ENCODE measurements around the gene RAP1GAP. TPM values are rescaled to one million over a fixed set of nuclear protein-coding genes. Genes with fewer than 3 reads are reported as not detected.

The RAP1GAP gene
- total and polyA plus RNA-seq, 4 donors: 17.1 to 103 (median 66.7) TPM

GRCh38 chr1:21670059-21670881, 1.1 kb upstream of the RAP1GAP start:
- H3K27ac ChIP-seq (ENCODE audit: low read depth, low read length): no peak overlapping the region
- peaks cover 24% of the 10 kb centered on the region for H3K27me3 ChIP-seq (ENCODE audit: control insufficient read depth, insufficient read depth, low read length)
- peaks cover 7% of the 10 kb centered on the region for H3K36me3 ChIP-seq (ENCODE audit: control insufficient read depth, insufficient read depth, low read length)
- H3K4me3 ChIP-seq (ENCODE audit: low read depth, low read length): no peak overlapping the region
- peaks cover 75% of the 10 kb centered on the region for H3K4me1 ChIP-seq (ENCODE audit: control insufficient read depth, insufficient read depth, low read length)
- no peak for DNase-seq (ENCODE audit: low read depth in 4 of 6, low spot score in 6 of 6)
- 62% methylated on average over 10 of the region's 16 CpGs for WGBS (ENCODE audit: insufficient coverage)
- H3K9me3 ChIP-seq (ENCODE audit: control insufficient read depth, insufficient read depth, low read length): no peaks in the 10 kb centered on the region

GRCh38 chr1:21668951-21669257, 253 bp downstream of the RAP1GAP start:
- H3K9me3 ChIP-seq (ENCODE audit: control insufficient read depth, insufficient read depth, low read length): no peaks in the 10 kb centered on the region
- DNase-seq (ENCODE audit: low read depth in 4 of 6, low spot score in 6 of 6): no peak
- peaks cover 24% of the 10 kb centered on the region for H3K27me3 ChIP-seq (ENCODE audit: control insufficient read depth, insufficient read depth, low read length)
- peaks cover 11% of the 10 kb centered on the region for H3K36me3 ChIP-seq (ENCODE audit: control insufficient read depth, insufficient read depth, low read length)
- WGBS (ENCODE audit: insufficient coverage): 0% methylated on average over 24 of the region's 25 CpGs
- H3K27ac ChIP-seq (ENCODE audit: low read depth, low read length): no peak overlapping the region
- H3K4me1 ChIP-seq (ENCODE audit: control insufficient read depth, insufficient read depth, low read length): peaks cover 78% of the 10 kb centered on the region
- peak overlapping the region; percentile 50 for H3K4me3 ChIP-seq (ENCODE audit: low read depth, low read length)

DNA sequence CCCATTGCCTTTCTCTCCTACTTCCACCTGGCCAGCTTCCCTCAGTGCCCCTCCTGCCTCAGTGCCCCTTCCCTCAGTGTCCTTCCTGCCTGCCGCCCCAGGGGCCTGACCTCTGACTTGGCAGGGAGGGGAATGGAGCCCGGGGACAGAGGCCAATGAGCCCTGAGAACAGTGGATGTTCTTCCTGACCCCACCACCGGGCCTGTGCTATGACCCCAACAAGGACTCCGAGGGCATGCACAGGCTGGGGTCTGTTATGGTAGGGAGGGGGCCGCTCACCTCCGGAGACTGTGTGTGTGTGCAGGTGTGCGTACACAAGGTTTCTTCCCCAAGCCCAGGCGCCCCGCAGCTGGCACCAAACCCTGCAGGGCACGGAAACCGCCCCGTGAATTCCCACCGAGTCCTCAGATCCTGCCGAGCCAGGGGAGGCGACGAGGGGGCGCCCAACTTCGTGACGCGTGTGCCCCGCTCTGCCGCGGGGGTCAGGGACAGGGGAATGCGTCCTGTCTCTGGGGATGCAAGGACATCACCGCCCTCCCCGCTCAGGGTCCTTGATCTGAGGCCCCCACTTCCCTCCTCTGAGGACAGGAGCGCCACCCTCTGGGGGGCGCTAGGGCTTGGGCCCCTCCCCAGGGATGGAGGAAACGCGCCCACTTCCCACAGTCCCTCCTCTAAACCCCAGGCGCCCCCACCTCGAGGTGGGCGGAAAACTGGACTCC, 766 bp downstream of the RAP1GAP start:
- whole genome bisulfite sequencing (ENCODE audit: insufficient coverage): 5% methylated on average over 29 of the region's 33 CpGs

DNA sequence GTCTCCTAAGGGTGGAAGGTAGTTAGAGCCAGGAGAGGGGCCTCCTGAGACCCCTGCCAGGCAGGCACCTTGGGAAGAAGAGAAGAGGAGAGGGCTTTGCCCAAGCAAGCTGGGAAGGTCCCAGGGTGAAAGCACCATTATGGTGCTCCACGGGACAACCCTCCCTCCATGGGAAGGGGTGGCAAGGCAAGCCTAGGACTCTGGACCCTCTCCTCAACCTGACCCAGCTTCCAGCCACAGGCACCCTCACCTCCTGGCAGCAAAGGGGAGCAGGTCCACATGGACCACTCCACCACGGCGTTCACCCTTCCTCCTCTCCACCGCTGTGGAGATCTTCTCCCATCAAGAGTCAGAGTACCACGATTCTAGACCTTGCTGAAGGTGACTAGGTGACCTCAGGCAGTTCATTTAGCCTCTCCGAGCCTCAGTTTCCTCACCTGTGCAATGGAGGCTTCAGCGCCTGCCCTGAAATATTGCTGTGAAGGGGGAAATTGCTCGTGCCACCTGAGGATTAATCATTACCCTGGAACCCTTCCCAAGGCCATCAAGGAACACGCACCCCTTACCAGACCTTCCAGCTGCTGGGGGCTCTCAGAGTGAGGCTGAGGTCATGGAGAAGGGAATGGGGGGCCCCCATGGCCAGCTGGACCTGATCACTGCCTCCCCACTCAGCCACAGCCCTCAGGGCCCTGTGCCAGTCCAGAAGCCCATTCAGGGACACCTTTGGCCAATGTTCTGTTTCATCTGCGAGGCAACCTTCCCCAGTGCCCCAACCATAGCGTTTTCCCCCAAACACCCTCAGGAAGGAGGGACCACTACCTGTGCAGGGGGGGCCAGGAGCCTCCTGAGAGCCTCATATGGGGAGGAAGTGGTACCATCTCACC, 1.6 kb downstream of the RAP1GAP start:
- no peaks in the 10 kb centered on the region for H3K9me3 ChIP-seq (ENCODE audit: control insufficient read depth, insufficient read depth, low read length)
- WGBS (ENCODE audit: insufficient coverage): 93% methylated on average over 2 of the region's 11 CpGs
- DNase-seq (ENCODE audit: low read depth in 4 of 6, low spot score in 6 of 6): no peak
- no peak overlapping the region for H3K27ac ChIP-seq (ENCODE audit: low read depth, low read length)
- peaks cover 20% of the 10 kb centered on the region for H3K36me3 ChIP-seq (ENCODE audit: control insufficient read depth, insufficient read depth, low read length)
- peaks cover 24% of the 10 kb centered on the region for H3K27me3 ChIP-seq (ENCODE audit: control insufficient read depth, insufficient read depth, low read length)
- H3K4me1 ChIP-seq (ENCODE audit: control insufficient read depth, insufficient read depth, low read length): peaks cover 79% of the 10 kb centered on the region
- H3K4me3 ChIP-seq (ENCODE audit: low read depth, low read length): peak overlapping the region; percentile 50

More for the DNA sequence above, 766 bp downstream of the RAP1GAP start:
- Histone ChIP-seq H3K36me3 (ENCODE audit: control insufficient read depth, insufficient read depth, low read length) (peaks cover 16% of the 10 kb centered on the region), H3K4me3 (ENCODE audit: low read depth, low read length) (peak overlapping the region; percentile 50), H3K27me3 (ENCODE audit: control insufficient read depth, insufficient read depth, low read length) (peaks cover 24% of the 10 kb centered on the region), H3K9me3 (ENCODE audit: control insufficient read depth, insufficient read depth, low read length) (no peaks in the 10 kb centered on the region), H3K27ac (ENCODE audit: low read depth, low read length) (no peak overlapping the region), H3K4me1 (ENCODE audit: control insufficient read depth, insufficient read depth, low read length) (peaks cover 78% of the 10 kb centered on the region)
- peak in 1 of 6 donors; percentile 50 for DNase-seq (ENCODE audit: low read depth in 4 of 6, low spot score in 6 of 6)

- DNase-seq (ENCODE audit: low read depth in 4 of 6, low spot score in 6 of 6): peak in 1 of 6 donors; percentile 50
- Histone ChIP-seq H3K27me3 (ENCODE audit: control insufficient read depth, insufficient read depth, low read length) (peaks cover 24% of the 10 kb centered on the region), H3K4me3 (ENCODE audit: low read depth, low read length) (no peak overlapping the region), H3K4me1 (ENCODE audit: control insufficient read depth, insufficient read depth, low read length) (peaks cover 79% of the 10 kb centered on the region), H3K9me3 (ENCODE audit: control insufficient read depth, insufficient read depth, low read length) (no peaks in the 10 kb centered on the region), H3K27ac (ENCODE audit: low read depth, low read length) (no peak overlapping the region), H3K36me3 (ENCODE audit: control insufficient read depth, insufficient read depth, low read length) (peaks cover 20% of the 10 kb centered on the region)
- 36% methylated on average over 17 of the region's 22 CpGs for WGBS (ENCODE audit: insufficient coverage)
Observed at GRCh38 chr1:21666576-21667320, 2.4 kb downstream of the RAP1GAP start.

DNA sequence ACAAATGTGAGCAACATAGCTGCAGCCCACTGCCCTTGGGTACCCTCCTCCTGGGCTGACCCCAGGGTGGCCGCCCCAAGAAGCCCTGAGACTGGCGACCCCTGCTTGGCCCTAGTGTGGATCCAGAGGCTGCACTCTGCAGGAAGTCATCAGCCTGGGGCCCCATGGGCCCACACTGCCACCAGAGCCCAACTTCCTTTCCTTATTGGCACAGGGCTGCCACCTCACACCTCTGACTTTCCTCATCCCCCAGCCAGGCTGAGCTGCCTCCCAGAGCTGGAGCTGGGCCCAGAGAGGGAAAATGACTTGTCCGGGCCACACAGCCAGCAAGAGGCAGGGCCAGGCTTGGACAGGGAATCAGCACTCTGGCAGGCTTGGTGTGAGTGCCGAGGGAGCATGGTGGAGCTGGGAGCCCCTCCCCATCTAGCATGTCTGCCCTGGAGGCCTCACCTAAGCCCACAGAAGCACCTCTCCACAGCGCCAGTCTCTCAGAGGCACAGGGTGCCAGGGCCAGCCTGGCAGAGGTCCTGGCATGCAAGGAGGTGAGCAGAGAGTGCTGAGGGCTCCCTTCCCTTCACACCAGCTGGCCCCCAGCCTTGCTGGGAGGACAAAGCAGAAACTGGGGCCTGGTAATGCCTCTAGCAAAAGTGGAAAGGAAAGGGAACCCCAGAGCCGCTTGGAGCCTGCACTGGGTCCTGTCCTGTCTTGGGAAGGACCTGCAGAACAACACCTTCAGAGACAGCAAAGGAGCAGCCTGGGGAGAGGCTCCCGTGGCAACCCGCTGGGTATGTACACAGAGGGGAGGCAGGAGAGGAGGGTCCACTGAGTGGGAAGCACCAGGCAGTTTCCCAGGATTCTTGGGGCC, 3.2 kb downstream of the RAP1GAP start:
- no peak overlapping the region for H3K27ac ChIP-seq (ENCODE audit: low read depth, low read length)
- H3K9me3 ChIP-seq (ENCODE audit: control insufficient read depth, insufficient read depth, low read length): no peaks in the 10 kb centered on the region
- DNase-seq (ENCODE audit: low read depth in 4 of 6, low spot score in 6 of 6): no peak
- H3K36me3 ChIP-seq (ENCODE audit: control insufficient read depth, insufficient read depth, low read length): peaks cover 20% of the 10 kb centered on the region
- H3K4me1 ChIP-seq (ENCODE audit: control insufficient read depth, insufficient read depth, low read length): peaks cover 71% of the 10 kb centered on the region
- WGBS (ENCODE audit: insufficient coverage): 66% methylated on average over 6 of the region's 8 CpGs
- peaks cover 22% of the 10 kb centered on the region for H3K27me3 ChIP-seq (ENCODE audit: control insufficient read depth, insufficient read depth, low read length)
- H3K4me3 ChIP-seq (ENCODE audit: low read depth, low read length): no peak overlapping the region

DNA sequence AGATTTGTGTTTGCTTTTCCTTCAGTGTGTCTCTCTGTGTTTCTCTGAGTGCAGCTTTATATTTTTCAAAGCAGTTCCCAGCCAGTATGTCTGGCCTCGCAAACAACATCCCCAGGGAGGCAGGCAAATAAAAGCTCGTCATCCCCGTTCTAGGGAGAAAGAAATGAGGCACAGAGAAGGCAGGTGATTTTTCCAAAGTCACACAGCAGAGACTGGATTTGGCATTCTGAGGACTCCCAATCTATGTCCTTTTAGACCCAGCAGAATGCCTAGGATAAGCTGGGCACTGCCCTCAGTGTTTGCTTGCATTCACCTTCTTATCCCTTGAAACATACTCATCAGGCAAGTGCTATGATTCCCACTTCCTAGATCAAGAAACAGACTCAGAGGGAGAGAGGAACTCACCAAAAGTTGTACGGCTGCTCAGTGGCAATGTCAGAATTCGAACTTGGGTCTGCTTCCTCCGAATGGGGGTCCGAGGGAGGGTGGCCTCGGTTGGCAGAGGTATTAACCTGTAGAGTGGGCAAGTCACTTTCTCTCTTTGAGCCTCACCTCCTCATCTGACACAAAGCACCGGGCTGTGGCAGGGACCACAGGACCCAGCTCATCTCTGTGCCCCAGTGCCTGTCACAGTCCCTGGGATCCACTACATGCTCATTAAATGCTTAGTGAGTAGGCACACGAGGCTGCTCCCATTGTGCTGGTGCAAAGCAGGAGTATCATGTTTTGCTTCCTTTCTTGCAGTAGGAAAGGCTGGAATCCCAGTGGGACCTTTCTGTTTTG, 4.2 kb downstream of the RAP1GAP start:
- Histone ChIP-seq H3K27me3 (ENCODE audit: control insufficient read depth, insufficient read depth, low read length) (peaks cover 20% of the 10 kb centered on the region), H3K9me3 (ENCODE audit: control insufficient read depth, insufficient read depth, low read length) (no peaks in the 10 kb centered on the region), H3K36me3 (ENCODE audit: control insufficient read depth, insufficient read depth, low read length) (peaks cover 20% of the 10 kb centered on the region), H3K4me1 (ENCODE audit: control insufficient read depth, insufficient read depth, low read length) (peaks cover 69% of the 10 kb centered on the region), H3K27ac (ENCODE audit: low read depth, low read length) (no peak overlapping the region), H3K4me3 (ENCODE audit: low read depth, low read length) (no peak overlapping the region)
- 86% methylated on average over 6 of the region's 10 CpGs for WGBS (ENCODE audit: insufficient coverage)
- no peak for DNase-seq (ENCODE audit: low read depth in 4 of 6, low spot score in 6 of 6)
